Mucosa of stomach (tissue), 1 donor: ENCODE results near the gene HRH3.

Source experiments
- H3K27me3 ChIP-seq: one replicate; pipeline ENCODE4 v1.7.0; 2013; ENCODE audit warnings: mild to moderate bottlenecking, low read length; ENCODE audit not compliant: control insufficient read depth, insufficient read depth
- H3K36me3 ChIP-seq: one replicate; pipeline ENCODE4 v1.7.0; 2013; ENCODE audit warnings: low read length; ENCODE audit not compliant: control insufficient read depth, insufficient read depth
- H3K4me1 ChIP-seq: one replicate; pipeline ENCODE4 v1.7.0; 2013; ENCODE audit warnings: mild to moderate bottlenecking, low read length; ENCODE audit not compliant: control insufficient read depth, insufficient read depth
- H3K4me3 ChIP-seq: one replicate; pipeline ENCODE4 v1.7.0; 2013; ENCODE audit warnings: low read length
- H3K9ac ChIP-seq: one replicate; pipeline ENCODE4 v1.7.0; 2013; ENCODE audit warnings: mild to moderate bottlenecking, low read length, moderate library complexity
- H3K9me3 ChIP-seq: one replicate; pipeline ENCODE4 v1.7.0; 2013; ENCODE audit warnings: mild to moderate bottlenecking, low read length, moderate library complexity; ENCODE audit not compliant: control insufficient read depth
- donor health status: Pancreatic carcinoma.

HRH3 gene

GRCh38 chr20:62208795-62209755 is 11.0 kb downstream of the HRH3 start:
- H3K9ac ChIP-seq: no peak overlapping the region
- peaks cover 45% of the 10 kb centered on the region for H3K27me3 ChIP-seq
- H3K4me1 ChIP-seq: no peaks in the 10 kb centered on the region
- no peak overlapping the region for H3K4me3 ChIP-seq
- no peaks in the 10 kb centered on the region for H3K9me3 ChIP-seq
- H3K36me3 ChIP-seq: no peaks in the 10 kb centered on the region

DNA sequence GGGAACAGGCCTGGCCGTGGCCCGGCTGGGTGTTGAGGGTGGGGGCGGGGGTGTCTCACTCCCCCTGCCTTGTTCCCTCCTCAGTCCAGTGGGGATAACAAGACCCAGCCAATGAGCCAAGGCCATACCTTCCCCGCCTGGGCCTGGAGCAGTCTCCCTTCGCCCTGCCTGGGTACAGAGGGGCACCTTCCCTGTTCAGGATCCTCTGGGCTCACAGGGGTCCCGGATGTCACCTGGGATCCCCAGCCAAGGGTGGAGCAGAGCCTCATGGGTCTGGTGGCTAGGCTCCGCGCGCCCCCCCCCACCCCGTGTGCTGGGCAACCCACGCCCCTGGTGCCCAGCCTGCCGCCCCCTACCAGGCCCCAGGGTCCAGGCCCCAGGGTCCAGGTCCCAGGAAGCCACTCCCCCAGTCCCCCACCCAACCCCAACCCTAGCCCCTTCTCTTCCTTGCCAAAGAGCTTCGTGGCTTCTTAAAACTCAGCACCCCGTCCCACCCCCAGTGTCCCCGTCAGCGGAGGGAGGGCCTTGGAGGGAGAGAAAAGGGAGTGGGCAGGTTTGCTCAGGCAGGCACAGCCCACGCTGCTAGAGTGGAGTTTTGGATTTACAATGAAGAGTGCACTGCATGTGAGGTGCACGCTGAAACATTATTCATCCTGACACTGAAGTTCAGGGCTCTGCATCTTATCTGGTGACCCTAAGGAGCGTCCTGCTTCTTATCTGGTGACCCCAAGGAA is 11.8 kb downstream of the HRH3 start:
- Histone ChIP-seq H3K4me1 (no peaks in the 10 kb centered on the region), H3K36me3 (no peaks in the 10 kb centered on the region), H3K9ac (no peak overlapping the region), H3K27me3 (peaks cover 40% of the 10 kb centered on the region), H3K4me3 (no peak overlapping the region), H3K9me3 (no peaks in the 10 kb centered on the region)

GRCh38 chr20:62206388-62206775 is 13.7 kb downstream of the HRH3 start:
- no peaks in the 10 kb centered on the region for H3K9me3 ChIP-seq
- no peaks in the 10 kb centered on the region for H3K4me1 ChIP-seq
- H3K27me3 ChIP-seq: peaks cover 29% of the 10 kb centered on the region
- no peak overlapping the region for H3K4me3 ChIP-seq
- H3K36me3 ChIP-seq: no peaks in the 10 kb centered on the region
- no peak overlapping the region for H3K9ac ChIP-seq

- Histone ChIP-seq H3K4me3 (no peak overlapping the region), H3K27me3 (peaks cover 24% of the 10 kb centered on the region), H3K36me3 (no peaks in the 10 kb centered on the region), H3K9me3 (no peaks in the 10 kb centered on the region), H3K4me1 (no peaks in the 10 kb centered on the region), H3K9ac (no peak overlapping the region)
Observed at GRCh38 chr20:62205618-62206387, 14.3 kb downstream of the HRH3 start.

- no peaks in the 10 kb centered on the region for H3K9me3 ChIP-seq
- H3K4me3 ChIP-seq: no peak overlapping the region
- no peaks in the 10 kb centered on the region for H3K4me1 ChIP-seq
- H3K27me3 ChIP-seq: peaks cover under 1% of the 10 kb centered on the region
- H3K9ac ChIP-seq: no peak overlapping the region
- peaks cover 6% of the 10 kb centered on the region for H3K36me3 ChIP-seq
Observed at GRCh38 chr20:62203378-62204030, 16.6 kb downstream of the HRH3 start.

DNA sequence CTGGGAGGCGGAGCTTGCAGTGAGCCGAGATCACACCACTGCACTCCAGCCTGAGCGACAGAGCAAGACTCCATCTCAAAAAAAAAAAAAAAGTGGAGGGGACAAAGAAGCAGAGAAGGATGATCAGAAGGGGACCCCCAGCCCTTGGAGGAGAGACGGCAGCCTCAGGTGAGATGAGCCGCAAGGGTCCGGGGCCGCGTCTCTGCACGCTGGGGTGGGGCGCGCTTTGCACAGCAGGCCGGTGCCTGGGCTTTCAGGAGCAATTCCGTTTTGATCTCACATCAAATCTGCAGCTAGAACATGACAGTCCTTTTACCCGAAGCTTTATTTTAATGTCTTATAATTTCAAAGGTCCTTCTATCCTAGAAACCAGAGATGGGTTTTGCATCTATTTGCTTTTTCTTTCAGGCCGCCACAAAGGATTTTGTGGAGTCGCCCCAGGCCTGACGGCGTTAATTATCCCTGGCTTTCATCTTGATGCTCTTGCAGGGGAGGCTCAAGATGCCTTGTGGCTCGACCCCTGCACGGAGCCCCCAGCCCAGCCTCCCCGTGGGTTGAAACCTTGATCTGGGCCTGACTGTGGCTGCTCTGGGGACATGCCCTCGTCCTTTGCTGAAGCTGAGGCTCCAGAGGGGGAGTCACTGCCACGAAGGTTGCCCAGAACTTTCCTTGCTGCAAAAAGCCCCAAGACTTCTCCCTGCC is 17.3 kb downstream of the HRH3 start:
- H3K9me3 ChIP-seq: no peaks in the 10 kb centered on the region
- H3K36me3 ChIP-seq: peaks cover 12% of the 10 kb centered on the region

GRCh38 chr20:62202083-62202395 is 18.0 kb downstream of the HRH3 start:
- Histone ChIP-seq H3K4me3 (no peak overlapping the region), H3K36me3 (peaks cover 14% of the 10 kb centered on the region), H3K9ac (no peak overlapping the region)

More for the DNA sequence above, 17.3 kb downstream of the HRH3 start:
- no peaks in the 10 kb centered on the region for H3K27me3 ChIP-seq
- no peaks in the 10 kb centered on the region for H3K4me1 ChIP-seq
- H3K9ac ChIP-seq: no peak overlapping the region
- H3K4me3 ChIP-seq: no peak overlapping the region

GRCh38 chr20:62201173-62202082 is 18.6 kb downstream of the HRH3 start:
- H3K4me1 ChIP-seq: no peaks in the 10 kb centered on the region
- H3K27me3 ChIP-seq: no peaks in the 10 kb centered on the region
- H3K9ac ChIP-seq: no peak overlapping the region
- H3K4me3 ChIP-seq: no peak overlapping the region
- peaks cover 14% of the 10 kb centered on the region for H3K36me3 ChIP-seq
- no peaks in the 10 kb centered on the region for H3K9me3 ChIP-seq

More at GRCh38 chr20:62202083-62202395, 18.0 kb downstream of the HRH3 start:
- Histone ChIP-seq H3K4me1 (no peaks in the 10 kb centered on the region), H3K9me3 (no peaks in the 10 kb centered on the region), H3K27me3 (no peaks in the 10 kb centered on the region)

DNA sequence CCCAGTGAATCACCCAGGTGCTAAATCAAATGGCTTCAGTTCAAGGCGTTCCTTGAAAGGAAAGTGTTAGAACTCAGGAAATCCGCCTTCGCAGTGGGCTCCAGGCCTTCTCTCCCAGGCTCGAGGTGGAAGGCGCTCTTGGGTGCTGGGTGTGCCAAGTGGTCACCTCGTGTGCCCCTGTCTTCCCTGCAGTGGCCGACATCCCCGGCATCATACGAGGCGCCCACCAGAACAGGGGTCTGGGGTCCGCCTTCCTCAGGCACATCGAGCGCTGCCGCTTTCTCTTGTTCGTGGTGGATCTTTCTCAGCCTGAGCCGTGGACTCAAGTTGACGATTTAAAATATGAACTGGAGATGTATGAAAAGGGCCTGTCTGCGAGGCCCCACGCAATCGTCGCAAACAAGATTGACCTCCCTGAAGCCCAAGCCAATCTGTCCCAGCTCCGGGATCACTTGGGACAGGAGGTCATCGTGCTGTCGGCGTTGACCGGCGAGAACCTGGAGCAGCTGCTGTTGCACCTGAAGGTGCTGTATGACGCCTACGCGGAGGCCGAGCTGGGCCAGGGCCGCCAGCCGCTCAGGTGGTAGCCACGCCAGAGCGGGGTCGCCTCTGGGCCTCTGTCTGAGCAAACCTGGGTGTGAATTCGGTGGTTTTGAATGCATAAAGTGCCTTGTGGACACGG is 19.4 kb downstream of the HRH3 start:
- Histone ChIP-seq H3K36me3 (peaks cover 14% of the 10 kb centered on the region), H3K27me3 (no peaks in the 10 kb centered on the region), H3K4me1 (no peaks in the 10 kb centered on the region), H3K9ac (no peak overlapping the region), H3K9me3 (no peaks in the 10 kb centered on the region), H3K4me3 (no peak overlapping the region)

DNA sequence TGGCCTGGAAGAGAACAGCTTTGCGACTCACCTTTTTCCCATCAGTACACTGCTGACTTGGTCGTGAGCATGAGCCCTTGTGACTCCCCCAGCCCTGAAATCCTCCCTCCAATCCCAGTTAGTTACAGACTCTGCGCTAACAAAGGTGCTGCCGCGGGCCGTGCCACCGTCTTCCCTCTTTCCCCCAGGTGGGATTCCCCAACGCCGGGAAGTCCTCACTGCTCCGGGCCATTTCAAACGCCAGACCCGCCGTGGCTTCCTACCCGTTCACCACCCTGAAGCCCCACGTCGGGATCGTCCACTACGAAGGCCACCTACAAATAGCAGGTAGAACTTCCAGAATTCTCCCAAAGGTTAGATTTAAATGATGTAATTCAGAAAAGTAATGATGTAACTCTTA is 21.1 kb downstream of the HRH3 start:
- Histone ChIP-seq H3K9me3 (no peaks in the 10 kb centered on the region), H3K36me3 (peaks cover 14% of the 10 kb centered on the region), H3K27me3 (no peaks in the 10 kb centered on the region), H3K4me3 (no peak overlapping the region), H3K4me1 (no peaks in the 10 kb centered on the region), H3K9ac (no peak overlapping the region)
